ENCODE data around the gene TRIM28.
"Not testable (repeated sequence)": the region's sequence is repeated elsewhere in the genome, so short reads cannot be mapped to it uniquely, and the experiment has no call there.

TRIM28 gene

DNA sequence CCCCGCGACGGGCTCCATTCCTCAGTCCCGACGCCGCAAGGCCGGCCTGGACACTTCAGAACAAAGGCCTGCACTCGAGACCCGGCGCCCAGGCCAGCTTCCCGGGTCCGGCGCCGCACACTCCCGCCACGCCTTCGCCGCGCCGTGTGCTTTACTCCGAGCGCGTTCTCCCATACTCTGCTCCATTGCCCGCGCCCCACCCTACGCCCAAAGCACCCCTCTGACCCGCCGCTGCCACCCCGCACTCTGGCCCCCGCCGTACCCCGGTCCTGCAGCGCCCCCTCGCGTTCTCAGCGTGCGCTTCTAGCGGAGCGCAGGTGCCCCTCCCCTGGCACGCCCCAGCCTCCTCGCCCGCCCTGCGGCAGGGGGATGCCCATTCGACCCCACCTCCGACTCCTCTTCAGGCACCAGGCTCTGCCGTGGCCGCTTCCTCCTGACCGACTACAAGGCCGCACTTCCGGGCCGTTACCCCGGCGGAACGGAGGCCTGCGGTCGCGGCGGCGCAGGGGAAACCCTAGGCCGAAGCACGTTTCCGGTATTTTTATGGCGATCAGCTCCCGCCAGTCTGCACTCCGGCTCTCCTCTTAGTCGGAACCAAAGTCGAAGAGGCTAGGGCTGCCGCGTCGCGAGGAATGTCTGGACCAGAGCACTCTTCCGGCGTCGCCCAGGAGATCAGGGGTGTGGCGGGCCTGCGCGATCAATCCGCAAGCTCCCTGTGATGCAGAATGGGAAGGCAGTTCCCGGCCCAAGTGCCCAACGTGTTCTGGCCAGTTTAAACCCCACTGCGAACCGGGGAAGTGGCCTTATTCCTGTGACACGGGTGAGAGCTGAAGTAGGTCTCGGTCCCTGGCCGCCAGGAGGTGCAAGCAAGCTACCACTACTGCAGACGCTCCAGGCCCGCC is 24.3 kb upstream of the TRIM28 start, which contains the start of gene ZBTB45:
TSS of gene ZBTB45 (minus strand) at position 456 of the 902 bp plus-strand sequence. CDS start 2,137 bp downstream, outside the sequence.
- peak; percentile 91 for DNase-seq

DNA sequence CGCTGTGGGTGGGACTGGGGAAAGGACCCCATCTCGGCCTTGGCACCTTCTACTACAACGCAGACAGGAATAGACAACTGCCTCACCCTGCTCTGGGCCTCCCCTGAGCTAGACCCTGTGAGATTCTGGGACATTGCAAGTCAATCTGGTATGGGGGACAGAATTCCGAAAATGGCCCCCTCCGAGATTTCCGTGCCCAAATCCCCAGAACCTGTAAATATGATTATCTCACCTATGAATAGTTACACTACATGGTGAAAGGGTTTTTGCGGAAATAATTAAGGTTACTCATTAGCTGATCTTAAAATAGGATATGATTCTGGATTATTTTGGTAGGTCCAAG is 23.6 kb upstream of the TRIM28 start:
- no peak for DNase-seq

DNA sequence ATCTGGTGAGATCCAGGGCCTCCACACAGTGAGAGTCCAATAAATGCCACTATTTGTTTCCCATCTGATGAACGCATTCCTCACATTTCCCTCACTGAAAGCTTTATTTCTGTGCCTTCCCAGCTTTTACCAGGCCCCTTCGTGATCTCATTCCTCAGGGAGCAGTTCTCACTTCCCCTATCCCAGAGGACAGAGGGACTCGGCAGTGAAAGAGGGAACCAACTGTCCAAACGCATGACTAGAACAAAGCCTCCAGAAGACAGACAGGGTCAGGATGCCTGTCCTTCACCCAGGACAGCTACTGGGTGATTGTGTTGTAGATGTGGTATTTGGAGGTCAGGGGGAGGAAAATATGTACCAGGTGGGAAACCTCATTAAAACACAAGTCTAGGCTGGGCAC is 22.2 kb upstream of the TRIM28 start:
- DNase-seq = no peak

DNA sequence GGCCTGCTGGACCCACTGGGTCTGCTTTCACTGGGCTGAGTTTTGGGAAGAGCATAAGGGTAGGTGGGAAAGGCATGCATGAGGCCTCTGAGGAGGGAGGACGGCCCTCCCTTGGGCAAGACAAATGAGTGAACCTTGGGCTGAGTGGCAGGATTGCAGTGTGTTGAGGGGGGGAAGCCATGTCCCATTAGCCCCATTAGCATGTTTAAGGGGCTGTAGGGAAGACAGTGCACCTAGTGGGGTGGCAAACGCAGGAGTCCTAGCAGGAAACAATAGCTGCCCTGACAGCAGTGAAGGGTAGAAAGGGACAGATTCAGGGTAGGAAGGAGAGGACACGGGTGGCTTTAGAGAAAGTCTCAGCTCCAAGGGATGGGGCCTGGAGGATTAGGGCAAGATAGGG is 21.2 kb upstream of the TRIM28 start:
- DNase-seq = no peak

DNA sequence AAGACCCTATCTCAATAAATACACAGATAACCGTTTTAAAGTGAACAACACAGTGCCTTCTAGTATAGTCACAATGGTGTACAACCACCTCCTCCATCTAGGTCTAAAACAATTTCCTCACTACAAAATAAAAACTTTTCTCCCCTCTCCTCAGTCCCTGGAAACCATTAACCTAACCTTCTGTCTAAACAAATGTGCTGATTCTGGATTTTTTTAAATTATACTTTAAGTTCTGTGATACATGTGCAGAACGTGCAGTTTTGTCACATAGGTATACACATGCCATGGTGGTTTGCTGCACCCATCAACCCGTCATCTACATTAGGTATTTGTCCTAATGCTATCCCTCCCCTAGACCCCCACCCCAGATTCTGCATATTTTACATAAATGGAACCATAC is 14.5 kb upstream of the TRIM28 start:
- no peak for DNase-seq

DNA sequence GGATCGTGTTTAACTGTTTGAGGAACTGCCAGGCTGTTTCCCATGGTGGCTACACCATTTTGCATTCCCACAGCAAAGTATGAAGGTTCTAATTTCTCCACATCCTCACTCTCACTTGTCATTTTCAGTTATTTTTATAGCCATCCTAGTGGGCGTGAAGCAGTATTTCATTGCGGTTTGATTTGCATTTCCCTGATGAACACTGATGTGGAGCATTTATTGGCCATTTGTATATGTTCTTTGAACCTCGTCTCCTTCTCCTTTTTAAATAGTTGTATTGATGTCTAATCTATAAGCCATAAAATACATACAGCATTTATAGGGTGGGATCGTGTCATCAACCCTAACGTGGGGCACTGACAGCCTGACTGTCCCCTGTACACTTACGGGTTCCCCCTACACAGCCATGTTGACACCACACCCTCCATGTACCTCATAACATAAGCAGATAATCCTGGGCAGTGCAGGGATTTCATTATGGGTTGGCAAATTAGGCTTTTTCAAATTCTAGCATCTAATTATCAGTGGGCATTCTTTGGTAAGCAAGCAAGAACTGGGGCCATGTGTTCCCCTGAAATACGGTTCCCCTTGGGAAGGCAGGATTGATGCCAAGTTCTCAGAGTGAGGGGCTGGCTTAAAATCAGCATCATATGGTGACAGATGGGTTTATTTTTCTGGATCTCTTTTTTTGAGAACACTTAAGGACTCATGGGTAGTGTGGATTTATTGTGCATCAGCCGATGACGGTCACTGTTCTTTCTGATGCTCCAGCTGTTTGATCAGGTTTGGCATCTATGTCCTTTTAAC is 12.6 kb upstream of the TRIM28 start:
- DNase-seq = no peak

DNA sequence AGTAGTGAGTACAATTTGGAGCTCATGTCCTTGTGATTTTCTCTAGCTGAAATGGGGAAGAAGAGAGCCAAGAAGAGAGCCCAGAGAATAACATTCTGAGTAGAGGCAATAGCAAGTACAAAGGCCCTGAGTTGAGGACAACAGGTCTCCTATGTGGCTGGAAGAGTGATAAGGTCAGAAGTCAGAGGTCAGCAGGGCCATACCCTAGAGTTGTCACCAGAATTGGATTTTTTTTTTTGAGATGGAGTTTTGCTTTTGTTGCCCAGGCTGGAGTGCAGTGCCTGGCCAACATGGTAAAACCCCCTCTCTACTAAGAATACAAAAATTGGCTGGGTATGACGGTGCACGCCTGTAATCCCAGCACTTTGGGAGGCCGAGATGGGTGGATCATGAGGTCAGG is 8.0 kb upstream of the TRIM28 start:
- DNase-seq = no peak

DNA sequence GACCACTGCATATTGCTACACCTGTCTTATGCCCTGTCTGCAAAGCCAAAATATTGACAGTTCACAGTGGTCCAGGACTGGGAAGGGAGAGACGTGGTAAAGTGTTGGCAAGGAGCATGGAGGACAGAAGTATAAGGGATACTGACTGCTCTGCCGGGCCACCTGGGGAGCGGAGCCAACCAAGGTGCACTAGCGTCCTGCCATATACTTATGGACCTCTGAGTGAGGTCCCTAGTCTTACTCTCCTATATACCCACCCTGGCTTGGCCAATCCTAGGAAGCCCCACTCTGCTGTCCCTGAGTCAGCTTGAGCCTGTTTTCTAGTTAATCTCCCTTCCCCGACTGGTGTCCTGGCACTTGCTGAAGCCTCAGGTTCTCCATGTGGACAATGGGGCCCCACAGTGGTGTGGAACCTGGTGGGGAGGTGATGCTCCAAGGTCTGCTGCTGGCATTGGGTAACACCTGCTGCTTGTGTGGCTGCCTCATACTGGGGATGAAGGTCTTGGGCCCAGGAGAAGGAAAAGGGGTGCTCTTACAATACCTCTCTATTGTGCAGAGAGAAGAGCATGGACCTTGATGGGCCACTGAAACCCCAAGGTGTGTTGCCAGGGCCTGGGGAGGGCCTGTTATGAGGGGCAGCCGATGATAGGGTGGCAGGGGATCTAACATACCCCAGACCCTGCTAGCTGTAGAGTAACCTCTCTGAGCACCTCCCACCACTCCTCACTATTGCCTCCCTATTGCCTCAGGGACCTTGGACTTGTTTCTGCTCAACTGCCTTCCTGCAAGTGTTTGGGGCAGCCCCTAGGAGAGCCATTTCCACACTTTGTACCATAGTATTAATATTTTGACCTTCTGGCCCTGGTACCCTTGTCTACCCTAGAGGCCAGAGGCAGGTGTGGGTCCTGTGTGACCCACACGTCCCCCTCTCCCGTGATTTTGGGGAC is 6.7 kb upstream of the TRIM28 start:
- DNase-seq = no peak

DNA sequence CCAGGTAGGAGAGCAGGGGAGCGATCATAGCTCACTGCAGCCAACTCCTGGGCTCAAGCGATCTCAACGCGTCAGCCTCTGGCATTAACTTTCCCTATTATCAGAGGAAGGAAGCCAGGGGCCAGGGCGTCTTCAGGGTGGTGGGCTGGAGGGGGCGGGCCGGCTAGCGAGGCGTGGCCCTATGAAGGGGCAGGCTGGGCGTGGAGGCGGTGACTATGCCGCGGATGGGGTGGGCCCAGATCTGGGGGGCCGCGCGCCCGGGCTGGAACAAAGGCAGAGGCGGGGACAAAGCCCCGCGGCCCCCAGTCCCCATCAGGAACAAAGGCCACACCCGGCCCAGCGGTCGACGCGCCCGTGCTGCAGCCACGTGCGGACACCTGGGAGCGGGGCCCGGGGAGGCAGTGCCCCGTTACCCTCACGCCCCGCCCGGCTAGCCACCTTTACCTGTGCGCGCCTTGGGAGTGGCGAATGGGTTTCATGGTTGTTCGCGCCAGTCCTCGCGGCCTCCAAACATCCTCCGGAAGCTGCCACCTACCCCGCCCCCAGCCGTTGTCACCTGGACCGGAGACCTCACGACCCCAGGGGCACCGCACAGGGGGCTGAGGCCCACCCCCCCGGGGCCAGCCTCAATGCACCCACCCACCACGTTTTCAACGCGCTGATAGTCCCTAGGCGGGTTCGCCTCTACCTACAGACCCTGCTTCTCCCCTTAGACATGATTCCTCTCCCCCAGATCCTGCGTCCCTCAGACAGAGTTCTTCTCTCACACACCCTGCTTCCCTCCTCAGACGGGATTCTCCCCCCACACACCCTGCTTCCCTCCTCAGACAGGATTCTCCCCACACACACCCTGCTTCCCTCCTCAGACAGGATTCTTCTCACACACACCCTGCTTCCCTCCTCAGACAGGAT is 5.4 kb upstream of the TRIM28 start:
- no peak for DNase-seq

DNA sequence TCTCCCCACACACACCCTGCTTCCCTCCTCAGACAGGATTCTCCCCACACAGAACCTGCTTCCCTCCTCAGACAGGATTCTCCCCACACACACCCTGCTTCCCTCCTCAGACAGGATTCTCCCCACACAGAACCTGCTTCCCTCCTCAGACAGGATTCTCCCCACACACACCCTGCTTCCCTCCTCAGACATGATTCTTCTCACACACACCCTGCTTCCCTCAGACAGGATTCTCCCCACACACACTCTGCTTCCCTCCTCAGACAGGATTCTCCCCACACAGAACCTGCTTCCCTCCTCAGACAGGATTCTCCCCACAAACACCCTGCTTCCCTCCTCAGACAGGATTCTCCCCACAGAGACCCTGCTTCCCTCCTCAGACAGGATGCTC is 4.7 kb upstream of the TRIM28 start:
- not testable (repeated sequence) for DNase-seq

DNA sequence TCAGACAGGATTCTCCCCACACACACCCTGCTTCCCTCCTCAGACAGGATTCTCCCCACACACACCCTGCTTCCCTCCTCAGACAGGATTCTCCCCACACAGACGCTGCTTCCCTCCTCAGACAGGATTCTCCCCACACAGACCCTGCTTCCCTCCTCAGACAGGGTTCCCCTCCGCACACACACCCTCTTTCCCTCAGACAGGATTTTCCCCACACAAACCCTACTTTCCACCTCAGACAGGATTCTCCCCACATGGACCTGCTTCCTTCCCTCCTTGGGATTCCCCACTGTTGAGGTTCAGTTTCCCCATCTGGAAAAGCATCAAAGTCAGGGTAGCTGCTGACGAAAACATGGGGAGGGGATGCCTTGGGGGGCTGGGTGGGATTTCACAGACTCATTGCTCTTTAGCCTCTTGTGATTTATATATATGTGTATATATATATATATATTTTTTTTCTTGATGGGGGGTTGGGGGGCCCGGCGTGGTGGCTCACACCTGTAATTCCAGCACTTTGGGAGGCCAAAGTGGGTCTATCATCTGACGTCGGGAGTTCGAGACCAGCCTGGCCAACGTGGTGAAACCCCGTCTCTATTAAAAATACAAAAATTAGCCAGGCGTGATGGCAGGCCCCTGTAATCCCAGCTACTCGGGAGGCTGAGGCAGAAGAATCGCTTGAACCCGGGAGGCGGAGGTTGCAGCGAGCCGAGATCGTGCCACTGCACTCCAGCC is 1.1 kb upstream of the TRIM28 start:
- not testable (repeated sequence) for DNase-seq

DNA sequence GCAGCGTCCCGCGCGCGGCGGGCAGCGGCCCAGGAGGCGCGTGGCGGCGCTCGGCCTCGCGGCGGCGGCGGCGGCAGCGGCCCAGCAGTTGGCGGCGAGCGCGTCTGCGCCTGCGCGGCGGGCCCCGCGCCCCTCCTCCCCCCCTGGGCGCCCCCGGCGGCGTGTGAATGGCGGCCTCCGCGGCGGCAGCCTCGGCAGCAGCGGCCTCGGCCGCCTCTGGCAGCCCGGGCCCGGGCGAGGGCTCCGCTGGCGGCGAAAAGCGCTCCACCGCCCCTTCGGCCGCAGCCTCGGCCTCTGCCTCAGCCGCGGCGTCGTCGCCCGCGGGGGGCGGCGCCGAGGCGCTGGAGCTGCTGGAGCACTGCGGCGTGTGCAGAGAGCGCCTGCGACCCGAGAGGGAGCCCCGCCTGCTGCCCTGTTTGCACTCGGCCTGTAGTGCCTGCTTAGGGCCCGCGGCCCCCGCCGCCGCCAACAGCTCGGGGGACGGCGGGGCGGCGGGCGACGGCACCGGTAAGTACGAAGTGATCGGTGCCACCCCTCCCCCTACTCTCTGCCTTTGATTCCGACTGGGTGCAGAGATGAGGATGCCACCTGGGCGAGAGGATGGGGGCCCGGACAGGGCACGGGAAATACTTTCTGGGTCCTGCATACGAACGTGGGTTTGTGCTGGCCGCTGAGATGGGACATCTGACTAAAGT is 874 bp downstream of the TRIM28 start:
- DNase-seq = peak; percentile 68

DNA sequence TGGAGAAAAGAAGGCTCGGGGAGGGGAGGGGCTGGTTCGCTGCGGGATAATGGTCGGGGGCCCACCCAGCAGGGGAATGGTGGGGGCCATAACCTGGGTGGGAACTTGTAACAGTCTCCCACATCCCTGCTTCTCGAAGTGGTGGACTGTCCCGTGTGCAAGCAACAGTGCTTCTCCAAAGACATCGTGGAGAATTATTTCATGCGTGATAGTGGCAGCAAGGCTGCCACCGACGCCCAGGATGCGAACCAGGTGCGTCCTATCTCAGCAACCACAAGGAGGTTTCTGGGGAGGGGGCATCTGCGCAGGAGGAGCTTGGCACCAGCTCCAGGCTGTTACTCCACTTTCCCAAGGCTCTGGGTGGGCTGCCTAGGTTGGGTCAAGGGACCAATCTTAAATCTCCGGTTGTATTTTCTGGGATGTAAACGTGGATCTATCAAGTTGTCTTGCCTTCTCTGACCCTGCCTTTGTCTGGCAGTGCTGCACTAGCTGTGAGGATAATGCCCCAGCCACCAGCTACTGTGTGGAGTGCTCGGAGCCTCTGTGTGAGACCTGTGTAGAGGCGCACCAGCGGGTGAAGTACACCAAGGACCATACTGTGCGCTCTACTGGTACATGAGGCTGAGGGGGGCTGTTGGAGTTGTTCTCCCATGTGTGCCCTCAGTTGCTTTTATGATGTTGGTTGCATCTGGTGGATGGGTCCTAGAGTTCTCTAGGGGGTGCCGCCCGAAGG is 1.6 kb downstream of the TRIM28 start:
- no peak for DNase-seq

DNA sequence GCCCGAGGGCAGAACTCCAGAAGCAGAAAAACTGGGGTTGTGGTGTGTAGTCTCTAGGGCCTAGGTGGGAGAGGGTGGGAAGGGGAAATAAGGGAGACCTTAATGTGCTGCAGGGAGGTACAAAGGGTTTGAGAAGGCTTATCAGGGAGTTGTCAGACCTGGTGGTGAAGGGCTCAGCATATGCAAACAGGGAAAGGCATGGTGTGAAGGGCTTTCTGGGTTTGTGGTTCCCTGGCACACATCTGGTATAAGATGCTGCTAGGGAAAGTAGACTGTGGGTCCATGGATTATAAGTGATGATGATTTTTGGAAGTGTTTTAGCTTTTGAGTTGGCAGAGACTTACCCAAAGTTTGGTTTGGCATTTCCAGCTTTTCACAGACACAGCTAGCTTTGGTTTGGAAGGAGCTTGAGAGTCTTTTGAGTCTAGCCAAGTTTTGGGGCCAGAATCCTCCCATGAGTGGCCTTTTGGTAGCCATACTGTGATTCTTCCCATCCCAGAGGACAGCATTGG is 2.2 kb downstream of the TRIM28 start:
- no peak for DNase-seq

DNA sequence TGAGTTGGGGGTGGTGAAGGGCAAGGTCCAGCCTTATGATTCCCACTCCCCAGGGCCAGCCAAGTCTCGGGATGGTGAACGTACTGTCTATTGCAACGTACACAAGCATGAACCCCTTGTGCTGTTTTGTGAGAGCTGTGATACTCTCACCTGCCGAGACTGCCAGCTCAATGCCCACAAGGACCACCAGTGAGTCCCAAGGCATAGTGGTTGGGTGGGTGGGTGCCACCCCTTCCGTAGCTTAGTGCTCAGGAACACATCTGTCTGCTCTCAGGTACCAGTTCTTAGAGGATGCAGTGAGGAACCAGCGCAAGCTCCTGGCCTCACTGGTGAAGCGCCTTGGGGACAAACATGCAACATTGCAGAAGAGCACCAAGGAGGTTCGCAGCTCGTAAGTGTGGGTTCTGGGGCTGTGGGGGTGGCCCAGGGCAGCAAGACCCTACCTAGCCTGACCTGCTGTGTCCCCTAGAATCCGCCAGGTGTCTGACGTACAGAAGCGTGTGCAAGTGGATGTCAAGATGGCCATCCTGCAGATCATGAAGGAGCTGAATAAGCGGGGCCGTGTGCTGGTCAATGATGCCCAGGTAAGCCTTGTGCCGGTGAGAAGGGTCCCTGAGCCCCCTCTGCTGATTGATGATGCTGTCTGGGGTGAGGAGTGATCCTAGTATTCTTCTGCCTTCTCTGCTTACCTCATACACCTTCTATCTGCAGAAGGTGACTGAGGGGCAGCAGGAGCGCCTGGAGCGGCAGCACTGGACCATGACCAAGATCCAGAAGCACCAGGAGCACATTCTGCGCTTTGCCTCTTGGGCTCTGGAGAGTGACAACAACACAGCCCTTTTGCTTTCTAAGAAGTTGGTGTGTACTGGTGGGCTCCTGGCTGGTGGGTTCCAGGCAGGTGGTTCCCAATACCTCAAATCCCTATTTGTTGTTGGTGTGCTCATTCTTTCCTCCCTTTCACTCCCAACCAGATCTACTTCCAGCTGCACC is 3.8 kb downstream of the TRIM28 start:
- no peak for DNase-seq

DNA sequence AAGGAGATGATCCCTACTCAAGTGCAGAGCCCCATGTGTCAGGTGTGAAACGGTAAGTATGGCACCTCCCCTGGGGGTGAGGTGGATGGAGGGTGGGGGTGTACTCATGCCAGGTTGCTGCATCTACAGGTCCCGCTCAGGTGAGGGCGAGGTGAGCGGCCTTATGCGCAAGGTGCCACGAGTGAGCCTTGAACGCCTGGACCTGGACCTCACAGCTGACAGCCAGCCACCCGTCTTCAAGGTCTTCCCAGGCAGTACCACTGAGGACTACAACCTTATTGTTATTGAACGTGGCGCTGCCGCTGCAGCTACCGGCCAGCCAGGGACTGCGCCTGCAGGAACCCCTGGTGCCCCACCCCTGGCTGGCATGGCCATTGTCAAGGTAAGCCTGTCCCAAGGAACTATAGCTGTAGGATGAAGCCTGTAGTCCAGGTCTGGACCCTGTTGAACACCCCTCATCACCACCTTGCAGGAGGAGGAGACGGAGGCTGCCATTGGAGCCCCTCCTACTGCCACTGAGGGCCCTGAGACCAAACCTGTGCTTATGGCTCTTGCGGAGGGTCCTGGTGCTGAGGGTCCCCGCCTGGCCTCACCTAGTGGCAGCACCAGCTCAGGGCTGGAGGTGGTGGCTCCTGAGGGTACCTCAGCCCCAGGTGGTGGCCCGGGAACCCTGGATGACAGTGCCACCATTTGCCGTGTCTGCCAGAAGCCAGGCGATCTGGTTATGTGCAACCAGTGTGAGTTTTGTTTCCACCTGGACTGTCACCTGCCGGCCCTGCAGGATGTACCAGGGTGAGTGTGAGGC is 5.2 kb downstream of the TRIM28 start:
- DNase-seq = no peak
